NCI-H1105 (cell line): ENCODE results near the gene TP53INP2.
"Not testable (repeated sequence)": the region's sequence is repeated elsewhere in the genome, so short reads cannot be mapped to it uniquely, and the experiment has no call there.

Experiments
- DNase-seq: peaks from one replicate; lab custom pipeline; 2025; lab: John Stamatoyannopoulos, UW

The TP53INP2 gene

GRCh38 chr20:34722560-34722959 is 18.4 kb downstream of the TP53INP2 start:
- not testable (repeated sequence) for DNase-seq

GRCh38 chr20:34724172-34724571 is 20.0 kb downstream of the TP53INP2 start:
- no peak for DNase-seq

GRCh38 chr20:34729416-34729815 is 25.3 kb downstream of the TP53INP2 start:
- no peak for DNase-seq

GRCh38 chr20:34732523-34732922 is 28.4 kb downstream of the TP53INP2 start:
- no peak for DNase-seq

- DNase-seq = no peak
These were observed 32.1 kb downstream of the TP53INP2 start for GRCh38 chr20:34736106-34736735.

- no peak for DNase-seq
These were observed 38.9 kb downstream of the TP53INP2 start for GRCh38 chr20:34743039-34743438.

- no peak for DNase-seq
These were observed 40.2 kb downstream of the TP53INP2 start for GRCh38 chr20:34744340-34744739.

- no peak for DNase-seq
These were observed 40.7 kb downstream of the TP53INP2 start for GRCh38 chr20:34744847-34745246.

GRCh38 chr20:34746674-34747073 is 42.5 kb downstream of the TP53INP2 start:
- no peak for DNase-seq

- no peak for DNase-seq
These were observed 43.3 kb downstream of the TP53INP2 start for GRCh38 chr20:34747479-34747878.

GRCh38 chr20:34748709-34749108 is 44.6 kb downstream of the TP53INP2 start:
- no peak for DNase-seq

GRCh38 chr20:34750484-34750883 is 46.3 kb downstream of the TP53INP2 start:
- DNase-seq = no peak

- no peak for DNase-seq
These were observed 47.3 kb downstream of the TP53INP2 start for GRCh38 chr20:34751453-34751852.

- no peak for DNase-seq
These were observed 49.7 kb downstream of the TP53INP2 start for GRCh38 chr20:34753706-34754461.

- DNase-seq = no peak
These were observed 50.5 kb downstream of the TP53INP2 start for GRCh38 chr20:34754611-34755010.

- no peak for DNase-seq
These were observed 51.2 kb downstream of the TP53INP2 start for GRCh38 chr20:34755367-34755766.

- DNase-seq = no peak
These were observed 57.9 kb downstream of the TP53INP2 start for GRCh38 chr20:34762031-34762555.
